ENCODE measurements around the gene PEX14.

GRCh38 chr1:10457875-10458274 lies 16.9 kb upstream of the PEX14 start:
- TF ChIP-seq POLR2AphosphoS5 (IDR thresholded peaks at IDR 0.05; ENCODE audit: low read depth), result no peak
- no peak for TF ChIP-seq CTCF (IDR thresholded peaks at IDR 0.05; ENCODE audit: insufficient read depth, low read length)
- TF ChIP-seq GABPA (IDR thresholded peaks at IDR 0.05; ENCODE audit: low read depth), result no peak

All from HL-60 (cell line).